Smooth muscle cell of the brain vasculature (primary cell): ENCODE results near the gene POU2F1.
A peak's percentile ranks its signal among the peaks of the same experiment; 100 is the strongest.

Source experiments
- DNase-seq: peaks from one replicate; pipeline ENCODE4 v3.0.0-alpha.2; 2012; ENCODE audit warnings: low read depth, low spot score

Gene POU2F1

GRCh38 chr1:167220537-167221125, at the start of gene POU2F1:
POU2F1 (plus strand) TSS chr1:167220886; CDS start chr1:167220898, 12 bp downstream.
- peak; percentile 97 for DNase-seq

DNA sequence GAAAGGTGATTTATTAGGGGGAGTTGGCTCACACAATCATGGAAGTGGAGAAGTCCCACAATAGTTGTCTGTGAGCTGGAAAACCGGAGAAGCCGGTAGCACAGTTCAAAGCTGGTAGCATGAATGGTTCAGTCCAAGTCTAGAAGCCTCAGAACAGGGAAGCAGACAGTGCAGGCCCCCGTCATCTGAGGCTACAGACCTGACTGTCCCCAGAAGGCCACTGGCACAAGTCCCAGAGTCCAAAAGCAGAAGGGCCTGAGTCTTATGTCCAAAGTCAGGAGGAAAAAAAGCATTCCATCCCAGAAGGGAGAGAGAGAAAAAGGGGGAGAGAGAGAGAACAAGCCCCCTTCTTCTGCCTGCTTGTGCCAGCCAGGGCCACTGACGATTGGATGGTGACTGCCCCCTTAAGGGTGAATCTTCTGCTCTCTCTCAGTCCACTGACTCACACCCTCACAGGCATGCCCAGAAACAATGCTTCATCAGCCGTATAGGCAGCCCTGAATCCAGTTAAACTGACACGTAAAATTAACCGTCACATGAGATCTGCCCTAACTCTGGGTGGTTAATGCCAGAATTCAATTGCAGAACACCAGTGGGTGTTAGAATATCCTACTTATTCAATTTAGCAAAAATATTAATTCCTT, 49.3 kb upstream of the POU2F1 start:
- DNase-seq, result no peak

DNA sequence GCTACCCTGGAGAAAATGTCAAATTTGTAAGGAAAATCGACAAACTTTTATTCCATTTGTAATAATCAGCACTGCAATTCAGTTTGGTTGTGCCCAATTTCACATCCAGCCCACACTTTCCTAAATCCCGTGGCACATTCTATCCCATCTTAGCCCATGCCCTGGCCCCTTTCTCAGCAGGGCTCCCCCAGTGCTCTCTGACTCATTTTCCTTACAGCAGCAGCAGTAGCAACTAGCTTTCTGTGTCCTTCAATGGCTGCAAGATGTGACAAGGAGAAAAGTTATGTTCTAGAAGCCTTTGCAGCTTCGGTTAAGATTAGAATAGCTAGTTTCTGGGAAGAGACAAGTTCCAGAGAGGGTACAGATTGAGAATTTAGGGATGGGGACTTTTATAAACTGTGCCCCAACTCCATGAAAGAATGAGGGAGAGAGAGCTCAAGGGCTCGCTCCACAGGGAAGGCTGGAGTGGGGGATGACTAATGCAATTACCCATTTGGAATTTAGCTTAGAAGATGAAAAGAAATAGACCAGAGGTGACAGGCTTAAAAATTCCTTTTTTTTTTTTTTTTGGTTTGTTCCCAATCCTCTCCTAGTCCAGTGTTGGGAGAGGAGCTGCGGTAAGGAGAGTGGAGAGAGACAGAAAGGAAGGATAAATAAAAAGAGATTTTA, 47.0 kb upstream of the POU2F1 start:
- peak; percentile 62 for DNase-seq

- no peak for DNase-seq
Measured at GRCh38 chr1:167175901-167176300, 44.8 kb upstream of the POU2F1 start.

DNA sequence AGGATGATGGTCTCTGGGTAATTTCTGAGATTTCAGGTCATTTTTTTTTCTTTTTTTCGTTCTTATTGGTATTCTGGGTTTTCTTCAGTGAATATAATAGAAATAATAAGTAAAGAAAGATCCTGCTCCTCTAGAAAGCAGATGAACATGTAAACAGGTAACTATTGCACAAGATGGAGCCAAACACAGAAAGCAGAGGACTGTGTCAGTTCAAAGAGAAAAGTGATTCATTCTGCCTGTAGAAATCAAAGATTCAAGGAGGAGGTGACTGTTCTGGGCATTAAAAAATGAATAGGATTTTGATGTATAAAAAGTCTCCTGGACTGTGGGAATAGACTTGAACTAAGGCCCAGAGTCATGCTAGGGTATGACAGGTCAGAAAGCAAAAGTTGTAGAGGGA, 41.9 kb upstream of the POU2F1 start:
- no peak for DNase-seq

DNA sequence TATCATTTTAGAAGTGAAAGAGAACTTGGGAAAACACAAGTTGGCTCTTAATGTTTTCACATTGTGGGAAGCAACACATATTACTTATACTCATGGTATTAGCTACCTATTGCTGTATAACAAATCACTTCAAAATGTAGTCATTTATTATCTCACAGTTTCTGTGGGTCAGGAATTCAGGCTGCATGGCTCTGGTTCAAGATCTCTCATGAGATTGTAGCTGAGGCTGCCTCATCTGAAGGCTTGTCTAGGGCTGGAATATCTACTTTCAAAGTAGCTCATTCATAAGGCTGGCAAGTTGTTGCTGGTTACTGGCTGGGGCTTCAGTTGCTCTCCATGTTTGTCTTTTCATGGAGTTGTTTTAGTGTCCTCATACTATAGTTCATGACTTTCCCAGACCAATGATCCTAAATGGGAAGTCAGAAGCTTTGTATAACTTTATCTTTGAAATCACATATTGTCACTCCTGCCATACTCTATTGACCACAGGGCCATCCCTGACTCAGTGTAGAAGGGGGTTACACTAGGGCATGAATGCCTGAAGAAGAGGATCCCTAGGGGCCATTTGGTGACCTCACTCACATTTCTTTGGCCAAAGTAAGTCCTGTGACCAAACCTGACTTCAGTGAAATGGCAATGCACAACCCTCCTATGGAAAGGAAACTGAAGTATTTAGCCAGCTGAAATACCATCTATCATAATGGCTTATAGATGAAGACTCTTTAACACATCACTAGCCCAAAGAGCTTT, 37.9 kb upstream of the POU2F1 start:
- no peak for DNase-seq

- no peak for DNase-seq
Measured at GRCh38 chr1:167184081-167184480, 36.6 kb upstream of the POU2F1 start.

DNA sequence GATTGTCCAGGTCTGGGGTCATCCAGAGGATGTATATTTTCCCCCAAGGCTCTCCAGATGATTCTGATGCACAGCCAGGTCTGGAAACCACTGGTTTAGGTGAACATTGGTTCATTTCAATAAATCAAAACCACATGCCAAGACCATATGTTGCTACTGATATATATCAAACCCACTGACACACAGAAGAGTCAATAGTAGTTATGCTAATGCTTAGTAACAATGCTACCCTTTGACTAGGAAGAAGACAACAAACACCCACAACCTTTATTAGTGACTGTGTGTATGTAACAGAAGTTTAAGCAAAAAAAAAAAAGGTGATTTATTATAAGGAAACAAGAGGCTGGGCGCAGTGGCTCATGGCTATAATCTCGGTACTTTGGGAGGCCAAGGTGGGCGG, 35.6 kb upstream of the POU2F1 start:
- DNase-seq, result no peak

DNA sequence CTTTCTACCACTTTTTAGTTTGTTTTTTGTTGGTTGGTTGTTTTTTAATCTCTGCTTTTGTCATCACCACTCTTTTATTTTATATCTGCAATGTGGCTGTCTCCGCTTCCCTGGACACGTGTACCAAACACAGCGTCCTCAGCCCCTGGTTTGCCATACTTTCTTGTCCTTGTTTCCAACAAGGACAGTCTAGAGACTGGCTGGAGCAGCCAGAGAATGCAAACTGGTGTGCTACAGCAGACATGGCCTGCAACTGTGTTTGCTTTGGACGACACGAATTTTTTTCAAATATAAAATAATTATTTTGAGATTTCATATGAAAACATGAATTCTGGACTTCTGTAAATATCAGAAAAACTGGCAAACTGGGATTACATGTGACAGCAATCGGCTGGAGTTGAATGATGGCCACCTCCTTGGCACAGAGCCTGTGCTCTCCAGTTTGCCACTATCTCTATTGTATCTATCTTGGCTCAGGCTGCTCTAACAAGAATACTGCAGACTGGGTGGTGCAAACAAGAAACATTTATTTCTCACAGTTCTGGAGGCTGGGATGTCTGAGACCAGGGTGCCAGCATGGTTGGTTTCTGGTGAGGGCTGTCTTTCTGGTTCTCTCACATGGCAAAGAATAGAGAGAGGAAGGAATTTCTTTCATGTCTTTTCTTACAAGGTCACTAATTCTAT, 34.6 kb upstream of the POU2F1 start:
- DNase-seq, result no peak

DNA sequence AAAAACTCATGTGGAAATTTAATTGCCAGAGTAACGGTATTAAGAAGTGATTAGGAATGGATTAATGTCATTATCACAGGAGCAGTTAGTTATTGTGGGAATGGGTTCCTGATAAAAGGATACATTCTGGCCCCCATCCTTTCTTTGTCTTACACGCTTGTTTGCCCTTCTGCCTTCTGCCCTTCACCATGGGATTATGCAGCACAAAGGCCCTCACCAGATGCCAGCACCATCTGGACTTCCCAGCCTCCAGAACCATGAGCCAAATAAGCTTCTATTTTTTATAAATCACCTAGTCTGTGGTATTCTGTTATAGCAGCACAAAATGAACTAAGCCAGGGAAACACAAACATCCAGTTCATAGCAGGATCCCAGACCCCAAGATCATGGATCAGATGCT, 33.9 kb upstream of the POU2F1 start:
- DNase-seq, result no peak

DNA sequence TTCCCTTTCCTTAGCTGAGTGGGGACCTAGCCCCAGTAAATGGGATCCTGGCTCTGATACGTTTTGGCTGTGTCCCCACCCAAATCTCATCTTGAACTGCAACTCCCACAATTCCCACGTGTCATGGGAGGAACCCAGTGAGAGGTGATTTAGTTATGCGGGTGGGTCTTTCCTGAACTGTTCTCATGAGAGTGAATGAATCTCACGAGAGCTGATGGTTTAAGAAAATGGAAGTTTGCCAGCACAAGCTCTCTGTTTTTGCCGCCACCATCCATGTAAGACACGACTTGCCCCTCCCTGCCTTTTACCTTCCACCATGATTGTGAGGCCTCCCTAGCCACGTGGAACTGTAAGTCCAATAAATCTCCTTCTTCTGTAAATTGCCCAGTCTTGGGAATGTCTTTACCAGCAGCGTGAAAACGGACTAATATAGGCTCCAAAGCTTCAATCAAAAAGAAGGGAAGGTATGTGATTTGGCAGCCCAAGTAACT, 29.9 kb upstream of the POU2F1 start:
- no peak for DNase-seq

DNA sequence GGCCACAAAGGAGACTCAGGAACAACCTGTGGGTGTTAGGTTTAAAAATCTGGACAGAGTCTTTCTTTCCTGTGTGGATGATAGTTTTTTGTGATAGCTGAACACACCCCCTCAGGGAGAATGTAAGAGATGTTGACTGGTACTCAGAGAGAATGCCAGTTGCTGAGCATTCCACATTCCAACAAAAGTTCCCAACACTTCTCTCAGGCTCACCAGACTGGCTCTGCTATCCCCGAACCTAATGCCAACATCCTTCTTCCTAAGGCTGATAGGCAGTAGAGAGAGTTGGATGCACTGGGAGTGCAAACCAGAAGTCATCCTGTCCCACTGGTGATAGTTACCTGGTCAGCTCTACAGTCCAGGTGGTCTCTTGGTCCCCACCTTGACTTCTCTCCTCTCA, 28.7 kb upstream of the POU2F1 start:
- no peak for DNase-seq

DNA sequence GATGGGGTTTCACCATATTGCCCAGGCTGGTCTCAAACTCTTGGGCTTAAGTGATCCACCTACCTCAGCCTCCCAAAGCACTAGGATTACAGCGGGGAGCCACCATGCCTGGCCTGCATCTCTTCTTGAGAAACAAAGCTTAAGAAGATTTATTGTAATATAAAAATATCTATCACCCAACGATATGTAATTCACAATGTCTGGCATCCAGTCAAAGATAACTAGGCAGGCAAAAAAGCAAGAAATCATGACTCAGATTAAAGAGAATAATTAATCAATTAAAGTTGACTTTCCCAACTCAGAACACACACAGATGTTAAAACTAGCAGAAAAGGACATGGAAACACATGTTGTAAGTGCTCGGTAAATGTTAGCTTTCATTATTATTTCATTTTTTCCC, 26.5 kb upstream of the POU2F1 start:
- DNase-seq, result no peak

DNA sequence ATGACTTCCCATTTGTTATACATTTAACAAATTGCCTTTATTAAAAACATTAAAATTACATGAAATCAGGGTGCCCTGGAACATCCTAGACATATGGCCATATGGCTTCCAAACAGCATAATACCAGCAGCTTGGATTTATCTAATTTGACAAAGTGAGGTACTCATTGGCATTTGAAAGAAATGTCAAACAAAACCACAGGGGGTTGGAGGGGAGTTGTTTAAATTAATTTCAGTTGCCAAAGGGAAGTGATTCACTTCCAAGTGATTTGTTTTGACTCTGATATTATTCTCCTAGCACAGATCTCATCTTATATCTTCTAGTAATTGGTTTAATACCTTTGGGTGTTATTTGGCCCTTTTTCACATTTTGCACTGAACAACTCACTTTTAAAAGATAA, 24.5 kb upstream of the POU2F1 start:
- no peak for DNase-seq

GRCh38 chr1:167197236-167197635, 23.4 kb upstream of the POU2F1 start:
- no peak for DNase-seq

DNA sequence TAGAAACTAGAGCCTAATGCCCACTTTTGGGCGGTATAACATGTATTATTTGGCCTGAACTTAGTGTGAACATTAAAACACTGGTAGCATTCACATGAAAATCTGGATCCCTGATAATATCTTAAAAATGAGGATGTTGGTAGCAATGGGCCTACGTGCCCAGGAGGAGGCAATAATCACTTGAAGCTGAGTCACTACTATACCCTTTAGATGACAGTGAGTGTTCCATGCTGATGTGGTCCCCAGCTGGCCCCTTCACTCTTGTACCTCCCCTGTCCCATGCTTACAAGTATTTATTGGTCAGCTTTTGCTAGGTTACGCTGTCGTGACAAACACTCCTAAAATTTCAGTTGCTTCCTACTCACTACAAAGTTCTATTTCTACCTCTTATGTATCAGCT, 23.0 kb upstream of the POU2F1 start:
- no peak for DNase-seq

- no peak for DNase-seq
Measured at GRCh38 chr1:167198518-167199133, 22.1 kb upstream of the POU2F1 start.

- no peak for DNase-seq
Measured at GRCh38 chr1:167199656-167200055, 21.0 kb upstream of the POU2F1 start.

- no peak for DNase-seq
Measured at GRCh38 chr1:167200272-167200671, 20.4 kb upstream of the POU2F1 start.

DNA sequence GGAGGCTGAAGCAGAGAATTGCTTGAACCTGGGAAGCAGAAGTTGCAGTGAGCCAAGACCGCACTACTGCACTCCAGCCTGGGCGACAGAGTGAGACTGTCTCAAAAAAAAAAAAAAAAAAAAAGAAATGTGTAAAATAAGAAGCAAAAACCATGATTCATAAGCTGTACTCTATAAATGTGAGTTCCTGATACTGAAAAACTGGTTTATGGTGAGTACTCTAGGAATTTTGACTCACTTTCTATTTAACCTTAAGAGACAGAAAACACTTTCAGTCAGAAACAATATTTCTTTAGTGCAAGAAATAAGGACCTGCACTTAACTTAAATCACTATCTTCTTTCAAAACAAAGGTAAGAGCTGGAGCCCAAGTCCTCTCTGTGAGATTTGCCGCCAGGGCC, 19.9 kb upstream of the POU2F1 start:
- DNase-seq, result no peak

- DNase-seq, result no peak
Measured at GRCh38 chr1:167202049-167202448, 18.6 kb upstream of the POU2F1 start.
